NCI-H82 treated with DMSO at 0.1 percent for 48 hours (cell line): ENCODE measurements around the gene ABCD4.
"Not testable (repeated sequence)": the region's sequence is repeated elsewhere in the genome, so short reads cannot be mapped to it uniquely, and the experiment has no call there.

Source experiments
- DNase-seq: peaks from one replicate; lab custom pipeline; 2025; ENCODE audit not compliant: unreplicated experiment; lab: John Stamatoyannopoulos, UW

The ABCD4 gene

GRCh38 chr14:74302634-74303569 is at the start of gene ABCD4:
Gene ABCD4, minus strand, starts transcription at chr14:74302934. Its CDS starts 22 bp downstream, at chr14:74302912.
- DNase-seq = peak; percentile 84

GRCh38 chr14:74350928-74351323 is 48.2 kb upstream of the ABCD4 start:
- no peak for DNase-seq

- DNase-seq = no peak
These were observed 47.6 kb upstream of the ABCD4 start for GRCh38 chr14:74350211-74350927.

GRCh38 chr14:74349757-74350156 is 47.0 kb upstream of the ABCD4 start:
- no peak for DNase-seq

- DNase-seq = no peak
These were observed 46.2 kb upstream of the ABCD4 start for GRCh38 chr14:74348735-74349463.

- no peak for DNase-seq
These were observed 45.6 kb upstream of the ABCD4 start, which contains the start of gene VRTN for GRCh38 chr14:74348241-74348734. Gene VRTN, plus strand, starts transcription at chr14:74348471. Its CDS starts 8,313 bp downstream, at chr14:74356784.

- no peak for DNase-seq
These were observed 45.0 kb upstream of the ABCD4 start for GRCh38 chr14:74347795-74348100.

GRCh38 chr14:74347097-74347794 is 44.5 kb upstream of the ABCD4 start:
- no peak for DNase-seq

GRCh38 chr14:74346341-74346740 is 43.6 kb upstream of the ABCD4 start:
- no peak for DNase-seq

GRCh38 chr14:74333909-74334308 is 31.2 kb upstream of the ABCD4 start:
- DNase-seq = no peak

GRCh38 chr14:74329950-74330552 is 27.3 kb upstream of the ABCD4 start:
- DNase-seq = not testable (repeated sequence)

- no peak for DNase-seq
These were observed 23.8 kb upstream of the ABCD4 start for GRCh38 chr14:74326369-74327152.

- DNase-seq = no peak
These were observed 22.7 kb upstream of the ABCD4 start for GRCh38 chr14:74325446-74325845.

- DNase-seq = no peak
These were observed 22.2 kb upstream of the ABCD4 start for GRCh38 chr14:74324931-74325361.

- no peak for DNase-seq
These were observed 11.8 kb upstream of the ABCD4 start for GRCh38 chr14:74314576-74314975.

GRCh38 chr14:74313601-74314000 is 10.9 kb upstream of the ABCD4 start:
- DNase-seq = no peak

GRCh38 chr14:74312161-74312560 is 9.4 kb upstream of the ABCD4 start:
- DNase-seq = no peak

- no peak for DNase-seq
These were observed 6.6 kb upstream of the ABCD4 start for GRCh38 chr14:74309125-74310022.
